Esophagus squamous epithelium (tissue), 5 donors: ENCODE measurements around the gene PLA2G12B. TPM values are rescaled to one million over a fixed set of nuclear protein-coding genes. Genes with fewer than 3 reads are reported as not detected.
"Not testable (repeated sequence)": the region's sequence is repeated elsewhere in the genome, so short reads cannot be mapped to it uniquely, and the experiment has no call there.

ENCODE experiments used
- DNase-seq: peaks from one replicate; lab custom pipeline; 2025; lab: John Stamatoyannopoulos, UW
- H3K27ac ChIP-seq, 4 donors: fragments of 200-600 bp; sonication (generic); one replicate each; pipeline ENCODE4 v1.5.1; 2016 to 2019; ENCODE audit warnings: mild to moderate bottlenecking in 1 of 4
- H3K27me3 ChIP-seq, 4 donors: fragments of 200-600 bp; sonication (generic); 1 replicate in 3 of 4; 2 replicates in 1 of 4; pipeline versions ENCODE4 v1.5.1 to v1.6.0; 2017 to 2021; ENCODE audit warnings: antibody characterized with exemption in 1 of 4
- H3K36me3 ChIP-seq, 3 donors: fragments of 200-600 bp; sonication (generic); one replicate each; pipeline ENCODE4 v1.5.1; 2016 to 2019
- H3K4me1 ChIP-seq, 3 donors: fragments of 200-600 bp; sonication (generic); one replicate each; pipeline ENCODE4 v1.5.1; 2017 to 2019
- H3K4me3 ChIP-seq, 4 donors: fragments of 200-600 bp; sonication (generic); 1 replicate in 3 of 4; 2 replicates in 1 of 4; pipeline ENCODE4 v1.5.1; 2016 to 2019; ENCODE audit warnings: mild to moderate bottlenecking in 2 of 4, moderate library complexity in 1 of 4
- H3K9me3 ChIP-seq, 3 donors: fragments of 200-600 bp; sonication (generic); one replicate each; pipeline ENCODE4 v1.5.1; 2016 to 2019
- CTCF ChIP-seq, 6 experiments: fragments of 450-650 bp in 4 of 6; fragments of 200-600 bp in 2 of 6; sonication (generic) in 2 of 6; IDR thresholded peaks; one replicate each; pipeline ENCODE4 v1.5.1; 2016 to 2019; ENCODE audit warnings: antibody characterized with exemption in 6 of 6, mild to moderate bottlenecking in 4 of 6, moderate library complexity in 4 of 6
- POLR2A ChIP-seq, 4 donors: fragments of 450-650 bp; IDR thresholded peaks; one replicate each; pipeline ENCODE4 v1.6.1; 2017; ENCODE audit warnings: antibody characterized with exemption in 4 of 4, mild to moderate bottlenecking in 4 of 4, moderate library complexity in 3 of 4
- WGBS, 2 donors: methylation state at CpG; one replicate each; pipeline ENCODE4 v1.1.5; 2018; 5-methylcytosine and 5-hydroxymethylcytosine counted together
- intact Hi-C: fragments of 100-400 bp; cut with DNase I; formaldehyde crosslinking; loops from one replicate; pipeline ENCODE4 v1.15.0; 2022
- total RNA-seq, 4 donors: library from RNA; depleted of rRNA; stranded (reverse); fragments of >200 nt; gene quantifications; one replicate each; pipeline ENCODE4 v1.1.0, GENCODE V29; 2016
- donor health status: DM: yes; HTN: yes; CAD: no.

PLA2G12B gene
- total RNA-seq, 4 donors from 2014 or later: not detected

GRCh38 chr10:72912736-72913135, 41.9 kb downstream of the PLA2G12B start:
- no peak overlapping the region for H3K27ac ChIP-seq
- WGBS, 2 donors: 86 to 89% methylated on average over 4 of the region's 4 CpGs
- intact Hi-C loops: no loop called here

GRCh38 chr10:72911758-72912157, 42.8 kb downstream of the PLA2G12B start:
- no peaks in the 10 kb centered on the region for H3K36me3 ChIP-seq
- TF ChIP-seq POLR2A (IDR thresholded peaks at IDR 0.05) (no peak), CTCF (IDR thresholded peaks at IDR 0.05) (no peak)
- no peaks in the 10 kb centered on the region for H3K27me3 ChIP-seq
- DNase-seq: no peak
- intact Hi-C loops: no loop called here
- no peaks in the 10 kb centered on the region for H3K9me3 ChIP-seq
- WGBS, 2 donors: 74 to 100% methylated on average over 2 of the region's 2 CpGs
- no peaks in the 10 kb centered on the region for H3K4me1 ChIP-seq
- H3K27ac ChIP-seq: no peak overlapping the region
- H3K4me3 ChIP-seq: no peak overlapping the region

More at GRCh38 chr10:72912736-72913135, 41.9 kb downstream of the PLA2G12B start:
- H3K27me3 ChIP-seq: no peaks in the 10 kb centered on the region
- no peak overlapping the region for H3K4me3 ChIP-seq
- H3K4me1 ChIP-seq: no peaks in the 10 kb centered on the region
- H3K36me3 ChIP-seq: no peaks in the 10 kb centered on the region
- no peaks in the 10 kb centered on the region for H3K9me3 ChIP-seq
- DNase-seq: no peak
- TF ChIP-seq CTCF (IDR thresholded peaks at IDR 0.05) (no peak), POLR2A (IDR thresholded peaks at IDR 0.05) (no peak)

- Histone ChIP-seq H3K9me3 (no peaks in the 10 kb centered on the region), H3K36me3 (no peaks in the 10 kb centered on the region), H3K4me1 (no peaks in the 10 kb centered on the region), H3K4me3 (no peak overlapping the region), H3K27ac (no peak overlapping the region), H3K27me3 (no peaks in the 10 kb centered on the region)
- intact Hi-C loops: no loop called here
- no peak for TF ChIP-seq POLR2A (IDR thresholded peaks at IDR 0.05)
- TF ChIP-seq CTCF (IDR thresholded peaks at IDR 0.05): no peak
- no peak for DNase-seq
These were observed 43.9 kb downstream of the PLA2G12B start for GRCh38 chr10:72910705-72911104.

- TF ChIP-seq CTCF (IDR thresholded peaks at IDR 0.05) (no peak), POLR2A (IDR thresholded peaks at IDR 0.05) (no peak)
These were observed 48.2 kb downstream of the PLA2G12B start for GRCh38 chr10:72906446-72906845.

GRCh38 chr10:72904806-72905205, 49.8 kb downstream of the PLA2G12B start:
- Histone ChIP-seq H3K4me1 (no peaks in the 10 kb centered on the region), H3K4me3 (no peak overlapping the region), H3K9me3 (no peaks in the 10 kb centered on the region), H3K27me3 (no peaks in the 10 kb centered on the region), H3K36me3 (no peaks in the 10 kb centered on the region), H3K27ac (no peak overlapping the region)
- no peak for TF ChIP-seq CTCF (IDR thresholded peaks at IDR 0.05)
- intact Hi-C loops: no loop called here
- 82 to 86% methylated on average over 3 of the region's 3 CpGs for WGBS, 2 donors
- DNase-seq: no peak

More at GRCh38 chr10:72906446-72906845, 48.2 kb downstream of the PLA2G12B start:
- Histone ChIP-seq H3K27me3 (no peaks in the 10 kb centered on the region), H3K4me3 (no peak overlapping the region), H3K27ac (no peak overlapping the region), H3K9me3 (no peaks in the 10 kb centered on the region), H3K4me1 (no peaks in the 10 kb centered on the region), H3K36me3 (no peaks in the 10 kb centered on the region)
- WGBS, 2 donors: 76 to 89% methylated on average over 6 of the region's 6 CpGs
- intact Hi-C loops: no loop called here
- no peak for DNase-seq

GRCh38 chr10:72903941-72904446, 50.6 kb downstream of the PLA2G12B start:
- H3K27me3 ChIP-seq, DNase-seq, intact Hi-C loops, H3K4me3 ChIP-seq, H3K4me1 ChIP-seq, H3K36me3 ChIP-seq, H3K9me3 ChIP-seq, H3K27ac ChIP-seq: not testable (repeated sequence)
- whole genome bisulfite sequencing, 2 donors: 88 to 95% methylated on average over 11 to 12 of the region's 15 CpGs
